T-helper 2 cell treated with Interferon-gamma antibody and Interleukin-4, amounts not matched to agents 100 ng/mL and 5 ng/mL, for 36 hours (primary cell): ENCODE data around the gene OR2C1. TPM values are rescaled to one million over a fixed set of nuclear protein-coding genes. Genes with fewer than 3 reads are reported as not detected.

Experiments
- intact Hi-C: fragments of 100-400 bp; cut with micrococcal nuclease; formaldehyde crosslinking; loops from one replicate; pipeline ENCODE4 v1.15.1; 2023
- total RNA-seq: library from RNA; stranded (reverse); gene quantifications from 2 replicates; pipeline ENCODE4 v1.2.3, GENCODE V29; 2022

Gene OR2C1
- not detected in 2 replicates for total RNA-seq

- intact Hi-C loops: no loop called here
Measured at GRCh38 chr16:3355589-3355988, at the start of gene OR2C1. TSS of gene OR2C1 (plus strand) at chr16:3355889. CDS start at chr16:3355941, 52 bp downstream.

- intact Hi-C loops: loop anchor here (5.0 kb wide), 1 partner anchor 151 kb away; no protein-coding TSS in a partner anchor
Measured at GRCh38 chr16:3306078-3306477, 49.6 kb upstream of the OR2C1 start.

DNA sequence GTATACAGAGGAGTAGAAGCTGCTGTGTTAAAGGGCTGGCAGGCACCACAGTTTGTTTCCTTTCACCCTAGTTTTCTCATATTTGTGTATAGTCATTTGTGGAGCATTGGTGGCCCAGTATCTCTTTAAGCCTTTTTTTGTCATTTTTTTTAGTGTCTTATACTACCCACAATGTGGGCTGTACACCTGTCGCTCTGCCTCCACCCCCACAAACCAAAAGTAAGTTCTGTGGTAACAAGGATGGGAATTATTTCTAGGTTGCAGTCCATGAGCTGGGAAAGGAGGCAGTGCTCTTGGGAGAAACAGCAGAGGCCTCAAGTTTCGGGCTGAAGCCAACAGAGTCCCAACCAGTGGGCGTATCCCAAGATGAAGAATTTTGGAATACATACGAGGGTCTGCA is 44.2 kb upstream of the OR2C1 start:
- intact Hi-C loops: no loop called here

DNA sequence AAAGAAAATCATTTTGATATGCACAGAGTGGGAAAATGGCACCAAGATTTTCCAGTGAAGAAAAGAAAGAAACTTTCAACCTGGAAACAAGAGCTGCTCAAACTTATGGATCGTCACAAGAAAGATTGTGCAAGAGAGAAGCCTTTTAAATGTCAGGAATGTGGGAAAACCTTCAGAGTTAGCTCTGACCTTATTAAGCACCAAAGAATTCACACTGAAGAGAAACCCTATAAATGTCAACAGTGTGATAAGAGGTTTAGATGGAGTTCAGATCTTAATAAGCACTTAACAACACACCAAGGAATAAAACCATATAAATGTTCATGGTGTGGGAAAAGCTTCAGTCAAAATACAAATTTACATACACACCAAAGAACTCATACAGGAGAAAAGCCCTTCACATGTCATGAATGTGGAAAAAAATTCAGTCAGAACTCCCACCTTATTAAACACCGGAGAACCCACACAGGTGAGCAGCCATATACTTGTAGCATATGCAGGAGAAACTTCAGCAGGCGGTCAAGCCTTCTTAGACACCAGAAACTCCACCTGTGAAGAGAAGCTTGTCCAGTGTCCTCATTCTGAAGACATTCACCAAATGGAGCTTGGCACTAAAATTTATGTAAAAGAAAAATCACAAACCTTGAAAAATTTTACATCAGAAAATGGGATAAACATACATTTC is 38.2 kb upstream of the OR2C1 start:
- intact Hi-C loops: no loop called here

- intact Hi-C loops: no loop called here
Measured at GRCh38 chr16:3321816-3322215, 33.9 kb upstream of the OR2C1 start.

GRCh38 chr16:3327514-3327913 is 28.2 kb upstream of the OR2C1 start:
- intact Hi-C loops: no loop called here

GRCh38 chr16:3328104-3328503 is 27.6 kb upstream of the OR2C1 start:
- intact Hi-C loops: no loop called here

DNA sequence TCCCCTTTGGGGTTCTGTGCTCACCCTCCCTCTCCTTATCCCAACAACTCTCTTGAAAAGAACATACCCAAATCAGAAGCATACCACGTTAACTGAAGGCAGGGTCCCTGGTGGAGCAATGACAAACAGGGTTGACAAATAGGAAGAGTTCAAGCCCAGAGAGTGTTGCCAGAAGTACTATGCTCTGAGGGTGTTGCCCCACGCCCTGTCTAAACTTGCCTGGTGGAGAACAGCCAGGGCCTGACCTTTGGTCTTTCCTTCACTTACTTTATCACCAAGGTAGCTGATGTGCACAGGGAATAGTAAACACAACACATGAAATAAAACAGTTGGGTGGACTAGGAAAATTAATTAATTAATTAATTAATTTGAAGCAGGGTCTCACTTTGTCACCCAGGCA is 27.0 kb upstream of the OR2C1 start:
- intact Hi-C loops: no loop called here

- intact Hi-C loops: no loop called here
Measured at GRCh38 chr16:3346041-3346440, 9.6 kb upstream of the OR2C1 start.

GRCh38 chr16:3347586-3347985 is 8.1 kb upstream of the OR2C1 start:
- intact Hi-C loops: no loop called here

DNA sequence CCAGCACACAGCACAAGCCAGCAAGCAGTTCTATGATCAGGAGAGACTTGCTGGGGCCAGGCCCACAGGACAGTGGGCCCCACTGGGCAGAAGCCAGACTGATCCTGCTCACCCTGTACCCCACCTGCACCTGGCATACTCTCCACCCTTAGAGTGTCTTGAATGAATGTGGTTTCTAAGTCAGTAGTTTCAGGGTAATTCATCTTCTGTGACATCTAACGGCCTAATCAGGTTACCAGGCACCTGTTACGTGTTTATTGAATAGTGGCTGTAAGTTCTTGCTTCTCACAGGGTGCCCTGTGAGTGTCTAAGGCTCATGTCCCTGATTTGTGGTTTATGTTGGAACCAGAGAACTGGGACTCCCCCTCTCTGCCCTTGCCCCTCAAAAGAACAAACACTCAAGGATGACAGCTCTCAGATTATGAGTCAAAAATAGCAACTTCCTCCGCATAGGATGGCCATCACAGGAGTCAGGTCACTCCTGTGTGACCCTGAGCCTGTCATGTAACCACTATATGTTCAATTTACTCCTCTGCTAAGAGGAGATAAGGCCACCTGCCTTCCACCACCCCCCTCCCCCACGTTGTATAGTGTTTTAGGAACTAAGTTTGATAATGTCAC is 7.0 kb upstream of the OR2C1 start:
- intact Hi-C loops: no loop called here

- intact Hi-C loops: no loop called here
Measured at GRCh38 chr16:3349175-3349574, 6.5 kb upstream of the OR2C1 start.

DNA sequence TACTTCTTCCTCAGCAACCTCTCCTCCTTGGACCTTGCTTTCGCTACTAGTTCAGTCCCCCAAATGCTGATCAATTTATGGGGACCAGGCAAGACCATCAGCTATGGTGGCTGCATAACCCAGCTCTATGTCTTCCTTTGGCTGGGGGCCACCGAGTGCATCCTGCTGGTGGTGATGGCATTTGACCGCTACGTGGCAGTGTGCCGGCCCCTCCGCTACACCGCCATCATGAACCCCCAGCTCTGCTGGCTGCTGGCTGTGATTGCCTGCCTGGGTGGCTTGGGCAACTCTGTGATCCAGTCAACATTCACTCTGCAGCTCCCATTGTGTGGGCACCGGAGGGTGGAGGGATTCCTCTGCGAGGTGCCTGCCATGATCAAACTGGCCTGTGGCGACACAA is 429 bp downstream of the OR2C1 start:
- intact Hi-C loops: no loop called here

- intact Hi-C loops: no loop called here
Measured at GRCh38 chr16:3358871-3359270, 3.2 kb downstream of the OR2C1 start.

GRCh38 chr16:3362931-3363330 is 7.2 kb downstream of the OR2C1 start:
- intact Hi-C loops: no loop called here

DNA sequence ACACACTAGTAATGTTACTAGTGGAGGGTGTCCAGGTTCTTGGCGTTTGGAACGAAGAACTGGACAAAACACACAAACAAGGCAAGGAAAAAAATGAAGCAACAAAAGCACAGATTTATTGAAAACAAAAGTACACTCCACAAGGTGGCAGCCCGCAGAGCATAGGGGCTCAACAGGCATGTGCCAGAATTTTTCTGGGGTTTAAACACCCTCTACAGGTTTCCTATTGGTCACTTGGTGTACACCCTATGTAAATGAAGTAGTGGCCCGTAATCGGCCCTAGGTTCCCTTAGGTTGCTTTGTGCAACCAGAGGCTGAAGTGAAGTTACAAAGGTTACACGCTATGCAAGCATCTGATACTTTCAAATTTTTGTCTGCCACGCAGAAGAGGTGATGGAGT is 8.1 kb downstream of the OR2C1 start:
- intact Hi-C loops: no loop called here

GRCh38 chr16:3364774-3365427 is 9.2 kb downstream of the OR2C1 start:
- intact Hi-C loops: loop anchor here (1.0 kb wide), 1 partner anchor 34 kb away; no protein-coding TSS in a partner anchor

DNA sequence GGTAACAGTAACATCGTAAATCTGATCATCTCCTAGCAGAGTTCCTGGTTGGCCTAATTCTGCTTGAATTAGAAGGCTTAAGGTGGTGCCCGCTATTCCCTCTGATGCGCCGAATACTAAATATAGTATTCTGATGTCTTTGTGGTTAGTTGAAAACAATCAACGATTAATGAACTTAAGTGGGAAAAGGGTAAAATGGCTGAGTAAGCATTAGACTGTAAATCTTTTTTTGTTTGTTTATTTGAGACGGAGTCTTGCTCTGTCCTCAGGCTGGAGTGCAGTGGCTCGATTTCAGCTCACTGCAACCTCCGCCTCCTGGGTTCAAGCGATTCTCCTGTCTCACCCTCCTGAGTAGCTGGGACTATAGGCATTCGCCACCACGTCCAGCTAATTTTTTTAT is 13.4 kb downstream of the OR2C1 start:
- intact Hi-C loops: no loop called here

DNA sequence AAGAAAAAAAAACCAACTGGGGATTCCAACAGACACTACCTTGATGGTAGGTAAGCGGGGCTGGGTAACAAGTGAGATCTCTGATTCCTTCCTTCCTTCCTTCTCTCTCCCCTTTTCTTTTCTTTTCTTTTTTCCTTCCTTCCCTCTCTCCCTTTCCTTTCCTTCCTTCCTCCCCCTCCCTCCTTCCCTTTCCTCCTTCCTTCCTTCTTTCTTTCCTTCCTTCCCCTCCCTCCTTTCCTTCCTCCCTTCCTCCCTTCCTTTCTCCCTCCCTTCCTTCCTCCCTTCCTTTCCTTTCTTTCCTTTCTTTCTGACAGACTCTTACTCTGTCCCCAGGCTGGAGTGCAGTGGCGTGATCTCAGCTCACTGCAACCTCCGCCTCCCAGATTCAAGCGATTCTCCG is 20.0 kb downstream of the OR2C1 start:
- intact Hi-C loops: no loop called here

DNA sequence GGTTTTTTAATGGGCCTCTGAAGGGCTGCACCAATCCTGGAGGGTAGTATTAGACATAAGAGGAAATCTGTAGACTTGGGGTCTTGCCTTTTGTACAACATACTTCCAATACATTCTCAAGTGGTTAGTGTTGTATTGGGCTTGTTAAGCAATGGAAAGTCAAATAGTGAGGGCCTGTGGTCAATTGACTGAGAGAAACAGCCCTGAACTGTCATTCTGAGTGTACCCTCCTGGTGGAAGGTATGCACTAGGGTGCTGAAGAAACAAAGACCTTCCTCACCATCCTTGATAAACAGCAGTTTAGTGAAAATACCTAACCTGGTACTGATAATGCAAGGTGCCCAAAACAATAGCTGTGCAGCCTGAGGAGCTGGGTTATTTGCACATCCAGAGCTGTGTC is 22.2 kb downstream of the OR2C1 start:
- intact Hi-C loops: no loop called here

DNA sequence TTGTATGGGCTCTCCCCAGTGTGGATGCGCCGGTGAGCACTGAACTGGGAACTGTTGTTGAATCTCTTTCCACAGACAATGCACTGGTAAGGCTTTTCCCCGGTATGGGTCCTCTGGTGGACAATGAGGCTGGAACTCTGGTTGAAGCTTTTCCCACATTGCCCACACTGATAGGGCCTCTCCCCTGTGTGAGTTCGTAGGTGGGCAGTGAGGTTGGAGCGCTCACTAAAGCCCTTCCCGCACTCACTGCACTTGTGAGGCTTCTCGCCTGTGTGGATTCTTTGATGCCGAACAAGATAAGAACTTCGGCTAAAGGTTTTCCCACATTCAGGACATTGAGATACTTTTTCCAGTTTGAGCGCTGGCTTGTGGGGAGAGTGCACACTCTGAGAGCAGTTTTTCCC is 27.4 kb downstream of the OR2C1 start:
- intact Hi-C loops: no loop called here

GRCh38 chr16:3388325-3388724 is 32.6 kb downstream of the OR2C1 start:
- intact Hi-C loops: no loop called here
